NCI-H1417 treated with DMSO at 0.1 percent for 48 hours (cell line): Measurements from ENCODE around the gene SELENOS.

ENCODE experiments used
- DNase-seq: peaks from one replicate; lab custom pipeline; 2025; lab: John Stamatoyannopoulos, UW

SELENOS gene

GRCh38 chr15:101250873-101251829 is 26.1 kb downstream of the SELENOS start:
- DNase-seq: no peak

- no peak for DNase-seq
These were observed 26.9 kb downstream of the SELENOS start for GRCh38 chr15:101250341-101250831.

- no peak for DNase-seq
These were observed 29.0 kb downstream of the SELENOS start for GRCh38 chr15:101248274-101248673.

GRCh38 chr15:101246824-101247745 is 30.2 kb downstream of the SELENOS start:
- DNase-seq: no peak

- no peak for DNase-seq
These were observed 30.9 kb downstream of the SELENOS start for GRCh38 chr15:101246391-101246790.

GRCh38 chr15:101244889-101245668 is 32.2 kb downstream of the SELENOS start:
- DNase-seq: no peak

GRCh38 chr15:101244036-101244781 is 33.1 kb downstream of the SELENOS start:
- no peak for DNase-seq

GRCh38 chr15:101243420-101243819 is 33.9 kb downstream of the SELENOS start:
- DNase-seq: no peak

- DNase-seq: no peak
These were observed 34.3 kb downstream of the SELENOS start for GRCh38 chr15:101242999-101243336.

GRCh38 chr15:101242160-101242998 is 34.9 kb downstream of the SELENOS start:
- no peak for DNase-seq

- DNase-seq: no peak
These were observed 36.9 kb downstream of the SELENOS start for GRCh38 chr15:101240358-101240757.

GRCh38 chr15:101239724-101240136 is 37.6 kb downstream of the SELENOS start:
- DNase-seq: no peak

- DNase-seq: no peak
These were observed 40.0 kb downstream of the SELENOS start for GRCh38 chr15:101237251-101237650.

GRCh38 chr15:101233651-101234280 is 43.5 kb downstream of the SELENOS start:
- no peak for DNase-seq

GRCh38 chr15:101232677-101233076 is 44.6 kb downstream of the SELENOS start:
- DNase-seq: no peak

GRCh38 chr15:101228313-101228712 is 49.0 kb downstream of the SELENOS start:
- DNase-seq: no peak

- DNase-seq: no peak
These were observed 51.6 kb downstream of the SELENOS start for GRCh38 chr15:101225658-101226057.
